ENCODE measurements around the gene INVS.
"Not testable (repeated sequence)": the region's sequence is repeated elsewhere in the genome, so short reads cannot be mapped to it uniquely, and the experiment has no call there.

The INVS gene

DNA sequence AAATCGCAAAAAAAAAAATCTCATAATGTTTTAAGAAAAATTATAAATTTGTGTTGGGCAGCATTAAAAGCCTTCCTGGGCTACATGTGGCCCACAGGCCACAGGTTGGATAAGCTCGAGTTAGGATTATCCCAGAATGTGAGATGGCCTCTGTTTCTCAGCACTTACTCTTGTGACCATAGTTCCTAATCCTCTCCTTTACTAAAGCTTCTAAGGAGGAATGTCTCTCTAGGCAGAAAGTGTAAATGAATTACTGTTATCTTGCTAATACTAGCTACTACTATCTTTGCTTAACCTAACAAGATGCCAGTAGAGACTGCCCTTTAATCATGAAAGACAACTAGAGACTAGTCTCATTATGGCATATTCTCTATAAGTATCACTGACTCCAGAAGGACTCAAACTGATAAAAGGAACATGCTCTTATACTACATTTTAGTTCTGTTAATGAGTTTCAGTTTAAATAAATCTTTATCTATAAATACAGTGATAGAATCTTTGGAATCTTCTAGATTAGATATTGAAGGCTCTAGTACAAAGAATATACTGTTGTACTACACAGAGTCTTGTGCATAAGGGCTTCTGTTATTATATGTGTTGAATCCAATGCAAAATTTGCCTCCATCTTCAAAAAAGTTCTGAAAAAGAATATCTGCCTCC lies 13.8 kb downstream of the INVS start:
- H3K9me3 Mint-ChIP-seq = no peaks in the 10 kb centered on the region
- ATAC-seq (replicated peaks) (no peak), DNase-seq (no peak)
- peak overlapping the region; percentile 12 to 61 for H3K27ac Mint-ChIP-seq
- peaks cover 23% of the 10 kb centered on the region for H3K36me3 Mint-ChIP-seq (ENCODE audit: insufficient read depth)
- H3K4me1 Mint-ChIP-seq (ENCODE audit: low read depth in 2 of 2) = peaks cover 6 to 11% of the 10 kb centered on the region in 2 donors
- H3K4me3 Mint-ChIP-seq = no peak overlapping the region
- H3K27me3 Mint-ChIP-seq = no peaks in the 10 kb centered on the region

DNA sequence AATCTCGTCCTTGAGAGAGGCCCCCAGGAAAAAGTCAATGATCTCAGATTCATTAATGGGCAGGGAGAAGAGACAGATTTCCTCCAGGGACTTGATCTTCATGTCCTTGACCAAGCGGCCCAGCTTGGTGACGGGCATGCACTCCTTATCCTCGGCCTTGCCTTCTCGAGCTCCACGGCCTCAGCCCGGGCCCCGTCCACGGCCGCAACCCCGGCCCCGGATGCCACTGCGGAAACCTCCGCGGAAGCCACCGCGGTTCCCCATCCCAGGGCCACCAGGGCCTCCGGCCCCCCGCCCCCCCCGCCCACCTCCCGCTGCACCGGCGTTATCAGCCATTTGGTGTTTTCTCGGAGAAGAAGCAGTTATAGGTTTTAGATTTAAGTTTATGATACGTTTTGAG lies 18.3 kb downstream of the INVS start:
- no peak overlapping the region for H3K27ac Mint-ChIP-seq
- H3K36me3 Mint-ChIP-seq (ENCODE audit: insufficient read depth) = peaks cover 10% of the 10 kb centered on the region
- DNase-seq = no peak
- no peak for ATAC-seq (replicated peaks)
- no peak overlapping the region for H3K4me3 Mint-ChIP-seq
- no peaks in the 10 kb centered on the region for H3K27me3 Mint-ChIP-seq
- no peaks in the 10 kb centered on the region for H3K9me3 Mint-ChIP-seq
- peaks cover 8 to 20% of the 10 kb centered on the region in 2 donors for H3K4me1 Mint-ChIP-seq (ENCODE audit: low read depth in 2 of 2)

DNA sequence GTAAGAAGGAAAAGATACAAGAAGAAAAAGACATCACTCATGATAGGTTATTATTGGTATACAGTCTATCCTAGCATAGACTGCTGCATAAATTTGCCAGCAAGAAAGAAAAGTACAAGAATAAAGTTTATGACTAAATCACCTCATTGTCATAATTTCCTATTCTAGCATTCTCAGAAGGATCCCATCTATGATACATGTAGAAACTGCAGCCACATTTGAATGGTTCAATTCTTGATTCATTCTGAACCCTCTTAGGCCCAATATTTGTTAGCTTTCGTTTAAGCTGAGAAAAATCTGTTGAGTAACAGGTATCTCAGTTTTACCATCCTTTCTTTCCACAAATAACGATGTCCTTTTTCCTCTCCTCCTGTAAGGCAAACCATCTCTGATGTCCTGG lies 21.2 kb downstream of the INVS start:
- no peak overlapping the region for H3K4me3 Mint-ChIP-seq
- H3K9me3 Mint-ChIP-seq = no peaks in the 10 kb centered on the region
- peaks cover 2 to 17% of the 10 kb centered on the region in 2 donors for H3K4me1 Mint-ChIP-seq (ENCODE audit: low read depth in 2 of 2)
- no peak for DNase-seq
- peaks cover 7% of the 10 kb centered on the region for H3K36me3 Mint-ChIP-seq (ENCODE audit: insufficient read depth)
- no peak for ATAC-seq (replicated peaks)
- no peaks in the 10 kb centered on the region for H3K27me3 Mint-ChIP-seq
- H3K27ac Mint-ChIP-seq = peak overlapping the region in 1 of 2 donors; percentile 2

GRCh38 chr9:100125236-100125635 lies 26.2 kb downstream of the INVS start:
- no peak for DNase-seq
- H3K4me3 Mint-ChIP-seq = no peak overlapping the region
- peaks cover 12% of the 10 kb centered on the region for H3K36me3 Mint-ChIP-seq (ENCODE audit: insufficient read depth)
- H3K9me3 Mint-ChIP-seq = no peaks in the 10 kb centered on the region
- H3K27ac Mint-ChIP-seq = peak overlapping the region in 1 of 2 donors; percentile 76
- H3K4me1 Mint-ChIP-seq (ENCODE audit: low read depth in 2 of 2) = peaks cover 2 to 20% of the 10 kb centered on the region in 2 donors
- ATAC-seq (replicated peaks) = no peak
- H3K27me3 Mint-ChIP-seq = no peaks in the 10 kb centered on the region

- Mint-ChIP-seq H3K9me3 (no peaks in the 10 kb centered on the region), H3K27ac (peak overlapping the region in 1 of 2 donors; percentile 76), H3K27me3 (no peaks in the 10 kb centered on the region), H3K36me3 (ENCODE audit: insufficient read depth) (peaks cover 12% of the 10 kb centered on the region), H3K4me1 (ENCODE audit: low read depth in 2 of 2) (peaks cover 0 to 14% of the 10 kb centered on the region in 2 donors), H3K4me3 (no peak overlapping the region)
- DNase-seq = no peak
- no peak for ATAC-seq (replicated peaks)
Measured at GRCh38 chr9:100125910-100126309, 26.9 kb downstream of the INVS start.

GRCh38 chr9:100126423-100126822 lies 27.4 kb downstream of the INVS start:
- H3K4me3 Mint-ChIP-seq = no peak overlapping the region
- ATAC-seq (replicated peaks) = no peak
- no peak for DNase-seq
- peaks cover 12% of the 10 kb centered on the region for H3K36me3 Mint-ChIP-seq (ENCODE audit: insufficient read depth)
- H3K9me3 Mint-ChIP-seq = no peaks in the 10 kb centered on the region
- H3K27me3 Mint-ChIP-seq = no peaks in the 10 kb centered on the region
- no peak overlapping the region for H3K27ac Mint-ChIP-seq
- peaks cover 0 to 11% of the 10 kb centered on the region in 2 donors for H3K4me1 Mint-ChIP-seq (ENCODE audit: low read depth in 2 of 2)

- no peak overlapping the region for H3K4me3 Mint-ChIP-seq
- H3K27ac Mint-ChIP-seq = no peak overlapping the region
- no peaks in the 10 kb centered on the region for H3K27me3 Mint-ChIP-seq
- ATAC-seq (replicated peaks) (no peak), DNase-seq (no peak)
- H3K36me3 Mint-ChIP-seq (ENCODE audit: insufficient read depth) = peaks cover 12% of the 10 kb centered on the region
- peaks cover 0 to 11% of the 10 kb centered on the region in 2 donors for H3K4me1 Mint-ChIP-seq (ENCODE audit: low read depth in 2 of 2)
- no peaks in the 10 kb centered on the region for H3K9me3 Mint-ChIP-seq
Measured at GRCh38 chr9:100129772-100130171, 30.7 kb downstream of the INVS start.

GRCh38 chr9:100131216-100131615 lies 32.2 kb downstream of the INVS start:
- Mint-ChIP-seq H3K27me3 (no peaks in the 10 kb centered on the region), H3K36me3 (ENCODE audit: insufficient read depth) (peaks cover 12% of the 10 kb centered on the region), H3K4me3 (no peak overlapping the region), H3K4me1 (ENCODE audit: low read depth in 2 of 2) (no peaks in the 10 kb centered on the region), H3K9me3 (no peaks in the 10 kb centered on the region), H3K27ac (no peak overlapping the region)
- ATAC-seq (replicated peaks) = no peak
- no peak for DNase-seq

DNA sequence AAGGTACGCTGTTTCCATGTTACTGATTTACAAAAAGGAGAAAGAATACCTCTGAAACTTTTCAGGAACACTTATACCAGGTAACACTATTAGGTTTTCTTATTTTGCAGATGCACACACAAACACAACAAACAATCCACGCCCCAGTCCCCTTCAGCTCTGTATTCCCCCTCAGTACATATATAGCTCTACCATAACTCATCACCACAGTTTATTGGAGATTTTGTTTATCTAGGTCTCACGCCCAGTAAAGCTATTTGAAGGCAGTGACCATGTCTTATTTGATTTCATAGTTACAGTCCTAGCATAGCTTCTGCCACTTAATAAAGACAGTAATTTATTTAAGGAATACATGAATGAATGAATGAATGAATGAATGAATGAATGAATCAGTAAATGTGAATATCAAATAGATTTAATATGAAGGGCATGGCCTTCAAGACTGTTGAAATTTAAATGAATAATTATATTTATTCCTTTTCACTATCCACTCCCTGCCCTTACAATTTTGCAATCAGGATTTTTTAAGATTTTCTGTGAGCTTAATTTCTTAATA lies 32.9 kb downstream of the INVS start:
- Mint-ChIP-seq H3K9me3 (no peaks in the 10 kb centered on the region), H3K36me3 (ENCODE audit: insufficient read depth) (peaks cover 8% of the 10 kb centered on the region), H3K4me1 (ENCODE audit: low read depth in 2 of 2) (no peaks in the 10 kb centered on the region), H3K27ac (no peak overlapping the region), H3K27me3 (no peaks in the 10 kb centered on the region), H3K4me3 (no peak overlapping the region)
- DNase-seq (no peak), ATAC-seq (replicated peaks) (no peak)

- no peak for DNase-seq
- Mint-ChIP-seq H3K4me3 (no peak overlapping the region), H3K27ac (no peak overlapping the region), H3K4me1 (ENCODE audit: low read depth in 2 of 2) (no peaks in the 10 kb centered on the region), H3K9me3 (no peaks in the 10 kb centered on the region), H3K27me3 (no peaks in the 10 kb centered on the region), H3K36me3 (ENCODE audit: insufficient read depth) (no peaks in the 10 kb centered on the region)
- ATAC-seq (replicated peaks) = no peak
Measured at GRCh38 chr9:100134731-100135130, 35.7 kb downstream of the INVS start.

DNA sequence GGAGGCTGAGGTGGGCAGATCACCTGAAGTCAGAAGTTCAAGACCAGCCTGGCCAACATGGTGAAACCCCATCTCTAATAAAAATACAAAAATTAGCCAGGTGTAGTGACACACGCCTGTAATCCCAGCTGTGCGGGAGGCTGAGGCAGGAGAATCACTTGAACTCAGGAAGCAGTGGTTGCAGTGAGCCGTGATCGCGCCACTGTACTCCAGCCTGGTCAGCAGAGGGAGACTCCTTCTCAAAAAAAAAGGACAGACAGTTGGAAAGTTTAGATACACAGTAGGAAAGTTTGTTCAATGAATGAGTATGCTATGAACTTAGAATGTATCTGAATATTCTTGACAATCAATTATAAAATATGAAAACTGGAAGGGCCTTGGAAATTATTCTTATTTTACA lies 37.8 kb downstream of the INVS start:
- H3K36me3 Mint-ChIP-seq (ENCODE audit: insufficient read depth); H3K4me1 Mint-ChIP-seq (ENCODE audit: low read depth in 2 of 2); DNase-seq; ATAC-seq (replicated peaks); H3K4me3 Mint-ChIP-seq; H3K9me3 Mint-ChIP-seq; H3K27ac Mint-ChIP-seq; H3K27me3 Mint-ChIP-seq: not testable (repeated sequence)

DNA sequence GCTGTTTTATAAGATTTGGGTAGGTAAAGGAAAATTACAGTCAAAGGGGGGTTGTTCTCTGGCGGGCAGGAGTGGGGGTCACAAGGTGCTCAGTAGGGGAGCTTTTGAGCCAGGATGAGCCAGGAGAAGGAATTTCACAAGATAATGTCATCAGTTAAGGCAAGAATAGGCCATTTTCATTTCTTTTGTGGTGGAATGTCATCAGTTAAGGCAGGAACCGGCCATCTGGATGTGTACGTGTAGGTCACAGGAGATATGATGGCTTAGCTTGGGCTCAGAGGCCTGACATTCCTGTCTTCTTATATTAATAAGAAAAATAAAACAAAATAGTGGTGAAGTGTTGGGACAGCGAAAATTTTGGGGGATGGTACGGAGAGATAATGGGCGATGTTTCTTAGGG lies 41.3 kb downstream of the INVS start:
- not testable (repeated sequence) for H3K27ac Mint-ChIP-seq; H3K4me1 Mint-ChIP-seq (ENCODE audit: low read depth in 2 of 2); H3K4me3 Mint-ChIP-seq; DNase-seq; H3K9me3 Mint-ChIP-seq; ATAC-seq (replicated peaks); H3K36me3 Mint-ChIP-seq (ENCODE audit: insufficient read depth); H3K27me3 Mint-ChIP-seq

DNA sequence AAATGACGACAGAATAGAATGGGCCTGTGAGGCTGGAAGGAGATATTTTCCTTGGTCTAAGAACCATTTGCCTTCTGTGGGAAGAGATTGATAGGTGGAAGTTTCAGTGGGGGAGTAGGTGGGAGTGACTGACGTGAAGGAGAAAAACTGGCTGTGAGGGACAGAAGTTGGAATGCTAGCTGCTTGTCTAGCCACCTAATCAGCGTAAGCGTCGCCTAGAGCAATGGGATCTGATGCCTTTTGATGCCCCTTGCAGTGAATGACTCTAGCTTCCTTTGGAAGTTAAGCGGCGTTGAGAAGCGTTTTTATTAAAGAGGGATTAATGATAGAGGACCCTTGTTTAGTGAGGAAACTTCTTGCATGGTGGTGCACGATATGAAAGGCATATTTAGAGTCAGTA lies 42.8 kb downstream of the INVS start:
- not testable (repeated sequence) for ATAC-seq (replicated peaks); H3K27ac Mint-ChIP-seq; DNase-seq; H3K36me3 Mint-ChIP-seq (ENCODE audit: insufficient read depth); H3K27me3 Mint-ChIP-seq; H3K9me3 Mint-ChIP-seq; H3K4me3 Mint-ChIP-seq
- peaks cover 0 to 13% of the 10 kb centered on the region in 2 donors for H3K4me1 Mint-ChIP-seq (ENCODE audit: low read depth in 2 of 2)

GRCh38 chr9:100145167-100145934 lies 46.3 kb downstream of the INVS start:
- H3K27ac Mint-ChIP-seq = peak overlapping the region in 1 of 2 donors; percentile 55
- H3K4me1 Mint-ChIP-seq (ENCODE audit: low read depth in 2 of 2) = peaks cover 0 to 13% of the 10 kb centered on the region in 2 donors
- not testable (repeated sequence) for DNase-seq; H3K27me3 Mint-ChIP-seq; H3K36me3 Mint-ChIP-seq (ENCODE audit: insufficient read depth); H3K4me3 Mint-ChIP-seq; H3K9me3 Mint-ChIP-seq; ATAC-seq (replicated peaks)

Measured in effector memory CD8-positive, alpha-beta T cell (primary cell).